HG02938 (cell line): ENCODE data around the gene GPR158.

Experiments used
- ATAC-seq: cut with Tn5 transposase; IDR thresholded peaks from one replicate; pipeline ENCODE4 v1.9.1; 2021; ENCODE audit warnings: mild to moderate bottlenecking, moderate library complexity; ENCODE audit not compliant: unreplicated experiment

GPR158 gene

DNA sequence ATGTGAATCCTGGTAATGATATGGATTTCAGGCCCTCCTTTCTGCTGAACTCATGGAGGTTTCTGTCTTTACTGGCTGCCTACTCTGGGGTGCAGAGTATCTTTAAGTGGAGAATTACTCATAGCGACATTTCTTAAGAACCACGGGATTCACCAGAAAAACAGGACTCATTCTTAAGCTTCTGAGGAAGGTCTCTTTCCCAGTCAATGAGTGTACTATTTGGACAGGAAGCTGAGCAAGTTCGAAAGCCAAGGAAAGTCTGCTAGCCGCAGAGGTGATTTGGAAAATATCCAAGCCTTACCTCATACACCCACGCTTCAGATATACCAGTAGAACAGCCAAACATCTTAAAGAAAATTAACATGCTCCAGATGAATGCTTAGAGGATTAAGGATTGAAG lies 381.7 kb downstream of the GPR158 start:
- no peak for ATAC-seq

DNA sequence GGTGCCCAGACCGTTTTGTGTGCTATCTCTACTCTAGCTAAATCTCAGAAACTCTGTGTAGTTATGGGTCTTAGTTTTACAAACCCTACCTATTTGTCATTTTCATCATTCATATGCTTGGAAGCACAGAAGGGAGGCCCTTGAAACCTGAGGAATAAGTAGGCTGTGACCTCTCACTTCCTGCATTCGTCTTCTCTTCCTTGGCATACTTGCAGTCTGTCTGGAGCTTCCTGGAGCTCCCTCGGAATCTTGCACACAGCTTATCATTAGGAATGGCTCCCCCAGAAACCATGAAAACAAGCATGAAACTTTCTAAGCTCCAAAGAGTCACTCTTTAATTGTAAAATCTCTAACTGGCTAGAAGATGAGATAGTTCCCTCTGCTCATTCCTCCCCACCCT lies 382.3 kb downstream of the GPR158 start:
- no peak for ATAC-seq

DNA sequence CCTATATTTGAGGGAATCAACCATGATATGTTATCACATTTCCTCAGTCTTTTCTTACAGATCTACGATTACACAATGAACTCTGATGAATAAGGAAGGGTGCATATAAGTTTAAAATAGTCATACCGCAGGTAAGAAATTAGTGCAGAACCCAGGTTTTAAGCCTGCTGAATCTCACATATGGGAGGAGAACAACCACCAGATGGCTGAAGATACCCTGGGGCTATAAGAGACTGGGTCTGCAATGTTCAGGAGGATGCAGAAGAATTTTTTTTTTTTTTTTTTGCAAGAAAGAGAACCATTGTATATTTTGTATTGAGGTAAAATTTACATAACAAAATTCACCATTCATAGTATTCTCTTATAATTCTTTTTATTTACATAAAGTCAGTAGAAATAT lies 387.0 kb downstream of the GPR158 start:
- no peak for ATAC-seq

DNA sequence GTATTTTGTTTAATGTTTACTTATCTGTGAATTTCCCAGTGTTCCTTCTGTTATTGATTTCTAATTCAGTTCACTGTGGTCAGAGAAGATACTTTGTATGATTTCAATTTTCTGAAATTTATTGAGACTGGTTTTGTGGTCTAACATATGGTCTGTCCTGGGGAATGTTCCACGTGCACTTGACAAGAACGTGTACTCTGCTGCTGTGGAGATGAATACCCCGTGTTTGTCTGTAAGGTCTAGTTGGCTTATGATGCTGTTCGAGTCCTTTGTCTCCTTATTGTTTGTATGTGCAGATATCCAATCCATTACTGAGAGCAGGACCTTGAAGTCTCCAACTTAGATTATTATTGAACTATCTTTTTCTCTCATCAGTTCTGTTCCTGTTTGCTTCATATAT lies 387.7 kb downstream of the GPR158 start:
- ATAC-seq: no peak

DNA sequence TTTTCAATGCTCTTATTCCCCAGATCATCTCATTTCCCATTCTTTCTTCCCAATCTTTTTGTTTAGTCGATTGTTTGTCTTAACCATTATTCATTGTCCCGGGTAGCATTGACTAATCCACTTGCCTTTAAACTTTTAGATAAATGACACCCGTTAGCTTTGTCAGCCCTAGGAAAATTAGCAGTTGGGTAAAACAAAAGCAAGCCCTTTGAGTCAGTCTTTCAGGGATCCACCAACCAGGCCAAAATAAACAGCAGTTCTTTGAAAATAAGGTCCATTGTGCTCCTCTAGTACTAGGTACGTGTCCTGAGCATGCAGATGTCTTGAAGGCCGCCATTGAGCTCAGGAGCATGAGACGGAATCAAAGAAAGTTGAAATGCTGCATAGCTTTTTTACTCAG lies 389.6 kb downstream of the GPR158 start:
- ATAC-seq: no peak

DNA sequence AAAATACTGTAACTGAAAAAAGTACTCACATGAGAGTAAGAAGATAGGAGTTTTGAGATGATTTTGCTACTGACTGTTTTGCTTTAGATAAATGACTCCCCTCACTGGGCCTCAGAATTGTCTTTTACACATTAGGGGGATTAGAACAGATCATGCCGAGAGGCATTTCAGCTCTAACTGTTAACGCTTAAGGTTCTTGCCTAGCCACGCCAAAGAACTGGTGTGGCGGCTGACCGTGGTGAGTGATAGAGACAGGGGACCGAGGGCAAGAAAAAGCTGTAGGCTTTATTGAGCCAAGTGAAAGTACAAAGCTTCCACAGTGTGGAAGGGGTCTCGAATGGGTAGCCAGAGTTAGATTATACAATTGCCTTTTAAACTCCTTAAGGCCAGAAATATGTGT lies 390.8 kb downstream of the GPR158 start:
- no peak for ATAC-seq

DNA sequence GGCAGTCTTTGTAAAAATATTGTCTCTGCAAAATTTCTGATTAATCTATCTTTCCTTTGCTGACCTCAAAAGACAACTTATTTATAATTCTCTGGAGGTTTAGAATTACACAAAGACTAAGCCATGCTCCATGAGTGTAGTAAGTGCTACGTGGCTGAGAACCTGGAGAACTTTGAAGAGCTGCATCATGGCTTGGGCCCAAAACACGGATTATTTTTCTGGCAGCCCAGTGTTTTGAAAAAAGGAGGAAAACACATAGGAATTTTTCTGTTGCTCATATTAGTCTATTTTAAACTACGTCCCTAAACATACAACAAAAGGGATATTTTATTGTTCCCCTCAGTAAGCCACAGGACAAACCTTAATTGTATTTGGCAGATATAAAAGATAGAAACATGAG lies 398.5 kb downstream of the GPR158 start:
- no peak for ATAC-seq

DNA sequence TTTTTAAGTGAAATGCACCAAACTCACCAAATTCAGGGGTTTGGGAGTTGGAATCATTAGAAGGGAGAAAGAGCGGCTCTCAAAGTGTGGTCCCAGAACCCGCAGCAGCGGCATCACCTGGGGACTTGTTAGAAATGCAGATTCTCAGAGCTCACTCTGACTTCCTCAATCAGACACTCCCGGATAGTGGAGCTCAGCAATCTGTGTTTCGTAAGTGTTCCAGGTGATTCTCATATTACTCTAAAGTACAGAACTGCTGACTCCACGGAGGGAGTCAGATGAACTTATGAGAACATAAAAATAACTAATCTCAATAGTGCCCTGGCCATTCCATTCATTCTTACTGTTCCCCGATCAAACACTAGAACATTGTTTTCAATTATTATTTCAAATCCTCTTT lies 400.5 kb downstream of the GPR158 start:
- ATAC-seq: no peak

DNA sequence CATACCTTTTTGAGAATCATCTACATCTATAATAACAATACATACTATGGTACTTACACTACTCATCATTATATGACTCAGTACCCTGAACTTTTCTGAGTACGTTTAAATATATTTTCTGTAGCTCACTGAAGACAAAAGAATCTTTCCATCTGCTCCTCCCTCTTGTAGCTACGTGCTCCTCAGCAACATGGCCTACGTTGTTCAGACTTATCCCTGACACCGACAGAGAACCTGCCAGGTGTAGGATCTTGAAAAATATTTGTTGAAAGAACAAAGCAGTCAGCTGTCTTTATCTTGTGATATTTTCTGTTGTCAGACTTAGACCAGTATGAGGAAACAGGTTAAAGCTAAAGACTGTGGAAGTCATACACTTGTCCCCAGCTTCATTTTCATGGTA lies 403.3 kb downstream of the GPR158 start:
- no peak for ATAC-seq

DNA sequence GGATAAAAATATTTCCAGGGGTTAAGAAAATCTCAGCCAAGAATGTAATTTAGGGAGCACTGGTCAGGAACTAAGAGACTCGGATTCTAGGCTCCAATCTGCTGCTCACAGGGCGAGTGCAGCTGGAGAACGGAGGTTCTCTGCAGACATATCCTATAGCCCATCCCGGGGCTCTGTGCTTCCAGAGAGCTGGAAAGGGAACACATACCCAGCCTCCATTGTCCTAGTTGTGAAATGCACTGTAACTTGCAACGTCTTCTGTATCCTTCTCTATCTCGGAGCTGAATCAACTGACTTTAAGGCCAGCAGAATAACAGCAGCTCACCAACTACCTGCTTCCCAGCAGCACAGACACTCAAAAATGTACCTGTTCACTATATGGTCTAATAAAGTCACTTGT lies 408.2 kb downstream of the GPR158 start:
- ATAC-seq: no peak

DNA sequence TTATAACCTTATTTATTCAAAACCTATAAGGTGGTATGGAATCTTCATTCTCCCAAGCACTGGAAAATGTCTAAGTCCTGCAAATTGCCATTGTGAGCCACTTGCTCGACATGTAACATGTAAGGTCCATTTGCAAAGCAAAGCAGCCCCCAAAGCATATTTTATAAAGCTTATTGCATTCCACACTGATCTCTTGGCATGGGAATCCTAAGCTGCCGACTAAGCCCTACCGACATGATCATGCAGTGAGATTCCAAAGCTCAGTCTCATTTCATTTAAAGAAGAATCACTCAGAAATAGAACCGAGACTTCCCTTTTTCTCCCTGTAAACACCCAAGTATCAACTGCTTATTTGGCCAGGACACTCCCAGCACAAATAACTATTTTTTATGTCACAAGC lies 425.9 kb downstream of the GPR158 start:
- ATAC-seq: no peak

DNA sequence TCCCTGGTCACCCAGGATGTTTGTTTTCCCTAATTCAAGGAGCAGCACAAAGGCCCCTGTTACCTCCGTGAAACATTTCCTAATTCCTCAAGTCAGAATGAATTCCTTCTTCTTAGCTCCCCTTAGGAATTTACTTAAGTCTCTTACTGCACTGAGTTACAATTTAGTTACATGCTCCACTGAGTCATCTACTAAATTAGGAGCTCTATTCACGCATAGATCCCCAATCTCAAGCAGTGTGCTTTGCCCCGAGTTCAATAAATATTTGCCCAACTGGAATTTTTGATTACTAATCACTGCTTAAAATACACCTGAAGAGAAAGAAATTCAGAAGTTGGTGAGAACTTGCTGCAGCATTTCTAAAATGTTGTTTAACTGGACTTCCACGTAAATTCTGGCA lies 429.8 kb downstream of the GPR158 start:
- no peak for ATAC-seq

DNA sequence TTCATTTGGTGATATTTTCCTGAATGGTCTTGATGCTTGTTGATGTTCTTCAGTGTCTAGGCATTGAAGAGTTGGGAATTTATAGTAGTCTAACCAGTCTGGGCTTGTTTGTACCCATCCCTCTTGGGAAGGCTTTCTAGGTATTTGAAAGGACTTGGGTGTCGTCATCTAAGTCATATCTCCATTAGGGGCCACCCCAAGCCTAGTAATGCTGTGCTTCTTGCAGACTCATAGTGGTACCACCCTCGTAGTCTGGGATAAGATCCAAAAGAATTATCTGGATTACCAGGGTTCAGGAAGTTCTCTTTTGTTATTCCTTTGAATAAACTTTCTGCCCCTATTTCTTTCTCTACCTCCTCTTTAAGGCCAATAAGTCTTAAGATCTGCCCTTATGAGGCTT lies 439.9 kb downstream of the GPR158 start:
- no peak for ATAC-seq

DNA sequence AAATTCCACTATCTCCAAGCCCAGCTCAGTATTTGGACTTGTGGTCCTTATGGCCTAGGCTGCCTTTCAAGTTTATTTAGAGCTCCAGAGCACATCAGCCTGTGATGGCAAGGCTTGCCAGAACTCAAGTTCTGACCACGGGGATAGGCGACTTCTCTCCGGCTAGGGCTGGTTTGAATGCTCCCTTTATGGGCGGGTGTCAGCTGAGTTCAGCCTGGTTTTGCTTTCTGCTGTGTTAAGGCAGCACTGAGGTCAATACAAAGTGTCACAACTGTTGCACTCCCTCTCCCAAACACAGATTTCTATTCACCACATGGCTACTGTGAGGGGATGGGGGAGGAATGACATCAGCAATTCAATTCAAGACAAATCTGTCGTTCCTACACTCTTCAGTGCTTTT lies 441.1 kb downstream of the GPR158 start:
- ATAC-seq: no peak

DNA sequence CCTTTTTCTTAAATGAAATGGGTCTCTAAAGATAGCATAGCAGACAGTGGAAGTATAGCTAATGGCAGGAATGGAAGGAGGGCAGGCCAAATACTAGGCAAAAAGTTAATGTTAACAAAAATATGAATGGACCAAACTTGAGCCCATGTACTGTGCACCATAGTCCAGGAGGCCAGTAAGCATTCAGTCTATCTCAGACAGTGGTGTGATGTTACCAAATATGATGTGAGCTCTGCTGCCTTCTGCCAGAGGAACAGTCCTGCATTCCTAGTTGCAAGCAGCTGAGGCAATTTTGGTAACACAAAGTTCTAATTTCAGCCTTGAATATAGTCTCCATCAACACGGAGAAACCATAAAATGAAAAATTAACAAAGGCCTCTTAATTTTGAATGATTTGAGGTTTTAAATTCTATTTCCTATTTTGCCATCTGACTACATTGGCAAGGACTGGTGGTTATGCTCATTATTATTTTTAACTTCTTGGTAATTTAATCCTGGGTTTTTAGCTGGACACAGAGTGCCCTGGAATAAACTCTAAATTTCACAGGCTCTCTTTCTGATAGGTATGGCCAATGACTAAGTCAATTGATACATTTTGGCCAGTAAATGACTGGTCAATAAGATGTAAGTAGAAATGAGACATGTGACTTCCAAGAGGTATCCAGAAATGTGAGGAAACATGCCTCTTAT lies 442.2 kb downstream of the GPR158 start:
- ATAC-seq: no peak

DNA sequence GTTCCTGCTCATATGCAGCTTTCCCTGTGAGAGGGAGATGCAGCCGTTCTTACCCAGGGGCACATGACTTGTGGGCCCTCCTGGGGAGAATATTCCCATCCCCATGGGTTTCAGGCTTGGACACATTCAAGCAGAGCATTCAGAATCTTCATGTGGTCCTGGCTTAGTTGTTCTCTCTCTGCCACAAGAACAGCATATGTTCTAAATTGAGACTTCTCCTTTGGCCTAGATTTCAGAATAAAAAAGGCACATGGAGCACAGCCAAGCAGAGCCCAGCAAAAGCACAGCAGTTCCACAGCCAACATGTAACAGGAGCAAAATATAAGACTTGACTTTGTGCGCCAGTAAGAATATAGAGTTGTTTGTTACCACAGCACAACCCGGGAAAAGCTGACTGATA lies 452.8 kb downstream of the GPR158 start:
- ATAC-seq: no peak

DNA sequence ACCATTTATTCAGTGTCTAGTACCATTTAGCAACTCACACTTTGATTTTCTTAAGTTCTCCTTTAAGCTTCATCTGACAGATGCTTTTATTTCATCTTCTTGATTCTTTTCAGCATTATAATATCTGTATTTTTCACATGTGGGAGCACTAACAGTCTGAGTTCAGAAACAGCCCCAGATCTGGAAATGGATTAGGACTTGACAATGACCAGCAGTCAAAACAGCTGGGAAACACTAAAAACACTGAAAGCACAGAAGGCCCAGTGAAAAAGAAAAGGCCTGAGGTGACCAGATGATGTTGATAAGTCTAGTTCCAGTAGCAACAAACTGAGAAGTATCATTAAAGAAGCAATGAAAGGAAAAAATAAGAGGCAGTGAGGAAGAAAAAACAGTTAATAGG lies 454.5 kb downstream of the GPR158 start:
- ATAC-seq: no peak

DNA sequence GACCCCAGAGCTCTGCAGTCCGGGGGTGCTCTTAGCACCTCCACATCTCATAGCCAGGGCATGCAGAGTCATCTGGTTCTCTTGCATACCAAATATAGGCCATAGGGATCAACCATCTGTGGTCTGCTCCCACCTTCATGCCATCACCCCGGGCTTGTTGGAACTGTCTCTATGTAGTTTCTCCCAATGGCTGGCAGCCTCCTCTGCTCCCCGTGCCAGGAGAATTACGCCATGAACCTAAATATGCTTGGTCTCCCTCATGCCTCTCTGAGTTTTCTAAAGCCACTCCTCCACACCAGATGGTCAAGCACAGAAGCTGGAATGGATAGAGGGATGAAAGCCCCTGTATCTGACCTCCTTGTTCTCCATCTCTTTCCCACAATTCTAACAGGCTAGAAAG lies 456.7 kb downstream of the GPR158 start:
- ATAC-seq: no peak

DNA sequence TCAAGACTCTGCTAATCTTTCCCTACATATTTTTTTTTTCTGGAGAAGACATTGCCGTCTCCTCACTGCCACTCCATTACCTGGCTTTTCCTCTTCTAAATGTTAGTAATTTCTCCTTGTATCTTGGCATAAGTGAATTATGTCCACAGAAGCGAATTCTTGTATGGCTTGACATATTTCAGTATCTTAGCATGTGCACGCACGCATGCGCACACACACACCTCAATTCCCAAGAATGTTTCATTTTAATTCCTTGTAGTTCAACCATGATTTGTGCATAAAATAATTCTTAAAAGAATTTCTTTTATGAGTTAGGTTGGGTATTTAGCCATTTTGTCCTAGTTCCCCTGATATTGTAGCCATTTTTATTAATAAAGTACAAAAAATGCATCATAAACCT lies 458.0 kb downstream of the GPR158 start:
- ATAC-seq: no peak

DNA sequence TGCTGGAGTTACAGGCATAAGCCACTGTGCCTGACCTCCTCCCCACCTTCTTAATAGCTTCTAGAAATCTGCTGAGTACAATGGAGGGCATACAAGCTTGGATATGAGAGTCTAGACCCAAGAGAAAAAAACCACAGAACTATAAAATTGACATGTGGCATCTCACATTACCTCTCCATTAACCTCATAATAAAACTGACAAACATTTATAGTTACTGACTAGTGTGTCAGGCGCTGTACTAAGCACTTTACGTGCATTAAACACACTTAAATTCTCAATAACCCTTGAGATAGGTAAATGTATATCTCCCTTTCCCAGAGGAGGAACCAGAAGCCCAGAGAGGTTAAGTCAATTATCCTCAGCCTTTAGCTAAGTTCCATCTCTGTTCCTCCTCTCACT lies 458.7 kb downstream of the GPR158 start:
- ATAC-seq: no peak

DNA sequence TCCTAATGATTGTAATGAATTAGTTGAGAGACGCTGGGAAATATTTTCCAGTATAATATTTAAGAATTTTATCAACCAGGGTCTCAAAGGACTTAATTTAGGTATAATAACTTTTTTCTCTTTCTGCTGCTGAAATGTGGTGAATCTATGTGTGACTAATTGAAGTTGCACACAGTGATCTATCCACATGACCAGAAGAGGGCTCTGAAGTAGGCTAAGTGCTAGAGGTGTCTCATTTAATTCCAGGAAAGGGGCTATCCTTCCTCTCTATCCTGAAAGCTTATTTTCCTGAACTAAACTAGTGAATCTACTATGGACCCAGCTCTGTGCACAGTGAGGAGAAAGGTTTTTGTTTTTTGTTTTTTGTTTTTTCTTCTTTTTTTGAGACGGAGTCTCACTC lies 464.8 kb downstream of the GPR158 start:
- ATAC-seq: no peak

DNA sequence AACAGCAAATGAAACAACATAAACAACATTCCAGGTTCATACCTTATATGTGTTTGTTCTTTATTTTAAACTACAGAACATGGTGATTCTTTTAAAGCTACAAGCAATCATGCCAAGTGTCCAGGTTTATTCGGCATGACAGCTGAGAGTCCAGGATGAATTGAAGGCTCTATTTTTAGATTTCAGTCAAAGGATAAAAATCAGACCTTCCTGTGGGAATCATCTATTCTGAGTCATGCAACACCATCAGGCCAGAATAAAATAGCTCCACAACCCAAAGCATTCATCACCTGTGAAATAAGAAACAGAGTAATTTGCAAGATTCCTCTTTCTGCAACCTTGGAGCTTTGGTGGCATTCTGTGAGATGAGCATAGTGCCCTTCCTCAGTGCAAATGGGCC lies 466.8 kb downstream of the GPR158 start:
- no peak for ATAC-seq

DNA sequence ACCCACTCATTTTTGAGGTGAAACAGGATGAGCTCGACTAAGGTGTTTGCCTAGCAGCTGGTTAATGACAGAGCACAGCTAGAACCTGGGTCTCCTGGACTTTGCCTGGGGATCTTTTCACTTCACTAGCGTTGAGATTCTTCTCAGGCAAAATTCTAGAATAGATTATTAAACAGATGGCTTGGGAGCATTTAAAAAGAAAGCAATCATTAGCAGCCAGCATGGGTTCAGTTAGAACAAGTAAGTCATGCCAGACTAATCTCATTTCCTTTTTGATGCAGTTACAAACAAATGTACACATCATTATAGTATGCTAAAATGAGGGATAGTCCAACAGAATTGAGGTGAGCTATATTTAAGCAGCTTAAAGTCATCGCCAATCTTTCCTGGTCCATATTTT lies 467.9 kb downstream of the GPR158 start:
- ATAC-seq: no peak

DNA sequence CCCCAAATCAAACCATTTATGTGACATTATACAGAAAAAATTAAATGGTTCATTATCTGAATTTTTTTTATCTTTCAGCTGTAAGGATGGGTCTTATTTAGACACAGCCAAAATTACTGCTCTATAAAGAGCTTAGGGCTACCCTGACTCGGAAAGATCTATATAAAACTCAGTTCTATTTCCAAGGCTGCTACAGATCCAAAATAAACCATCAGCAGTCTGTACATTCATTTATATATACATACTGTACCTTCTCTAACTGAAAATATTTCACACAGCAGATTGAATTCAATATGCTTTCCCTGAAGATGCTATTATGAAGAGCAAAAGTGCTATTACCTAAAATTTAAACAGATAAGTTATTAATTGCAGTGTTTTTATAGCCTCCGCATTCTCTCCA lies 471.6 kb downstream of the GPR158 start:
- no peak for ATAC-seq
